Liver (tissue), 3 donors: ENCODE data around the gene JAG1.

Experiments used
- EGR1 ChIP-seq, 2 donors: IDR thresholded peaks; 2 replicates each; pipeline ENCODE4 v1.6.1; 2016 to 2018; ENCODE audit warnings: antibody characterized with exemption in 2 of 2, low read depth in 2 of 2
- GABPA ChIP-seq, 2 donors: IDR thresholded peaks in 1 of 2; conservative IDR thresholded peaks in 1 of 2; 2 replicates each; pipeline ENCODE4 v1.6.1; 2016; ENCODE audit warnings: antibody characterized with exemption in 2 of 2, mild to moderate bottlenecking in 1 of 2, moderate library complexity in 1 of 2
- HNF4A ChIP-seq, 2 donors: conservative IDR thresholded peaks; 2 replicates each; pipeline ENCODE4 v1.6.1; 2016; ENCODE audit warnings: antibody characterized with exemption in 2 of 2, mild to moderate bottlenecking in 2 of 2
- JUND ChIP-seq, 2 donors: IDR thresholded peaks; 2 replicates each; pipeline ENCODE4 v1.6.1; 2016; ENCODE audit warnings: antibody characterized with exemption in 2 of 2
- RAD21 ChIP-seq, 2 donors: IDR thresholded peaks; 2 replicates each; pipeline ENCODE4 v1.6.1; 2016; ENCODE audit warnings: antibody characterized with exemption in 2 of 2, mild to moderate bottlenecking in 2 of 2
- TAF1 ChIP-seq: conservative IDR thresholded peaks from 2 replicates; pipeline ENCODE4 v1.6.1; 2016; ENCODE audit warnings: antibody characterized with exemption, mild to moderate bottlenecking
- TF ChIP-seq, protein P1 (sequence below): fragments of 150-350 bp; IDR thresholded peaks from 2 replicates; pipeline ENCODE4 v1.5.1; 2017; ENCODE audit warnings: improper control_type of control experiment, low read depth, low read length; ENCODE audit not compliant: missing input control
- TF ChIP-seq, protein P2 (sequence below): IDR thresholded peaks from 2 replicates; pipeline ENCODE4 v1.6.1; 2016; ENCODE audit warnings: antibody characterized with exemption, mild to moderate bottlenecking
- TF ChIP-seq, protein P3 (sequence below): IDR thresholded peaks from 2 replicates; pipeline ENCODE4 v1.6.1; 2016; ENCODE audit warnings: antibody characterized with exemption
- TF ChIP-seq, protein P4 (sequence below): IDR thresholded peaks from 2 replicates; pipeline ENCODE4 v1.6.1; 2016; ENCODE audit warnings: antibody characterized with exemption
- donor health status: healthy.
- donor health status: healthy.

DNA sequence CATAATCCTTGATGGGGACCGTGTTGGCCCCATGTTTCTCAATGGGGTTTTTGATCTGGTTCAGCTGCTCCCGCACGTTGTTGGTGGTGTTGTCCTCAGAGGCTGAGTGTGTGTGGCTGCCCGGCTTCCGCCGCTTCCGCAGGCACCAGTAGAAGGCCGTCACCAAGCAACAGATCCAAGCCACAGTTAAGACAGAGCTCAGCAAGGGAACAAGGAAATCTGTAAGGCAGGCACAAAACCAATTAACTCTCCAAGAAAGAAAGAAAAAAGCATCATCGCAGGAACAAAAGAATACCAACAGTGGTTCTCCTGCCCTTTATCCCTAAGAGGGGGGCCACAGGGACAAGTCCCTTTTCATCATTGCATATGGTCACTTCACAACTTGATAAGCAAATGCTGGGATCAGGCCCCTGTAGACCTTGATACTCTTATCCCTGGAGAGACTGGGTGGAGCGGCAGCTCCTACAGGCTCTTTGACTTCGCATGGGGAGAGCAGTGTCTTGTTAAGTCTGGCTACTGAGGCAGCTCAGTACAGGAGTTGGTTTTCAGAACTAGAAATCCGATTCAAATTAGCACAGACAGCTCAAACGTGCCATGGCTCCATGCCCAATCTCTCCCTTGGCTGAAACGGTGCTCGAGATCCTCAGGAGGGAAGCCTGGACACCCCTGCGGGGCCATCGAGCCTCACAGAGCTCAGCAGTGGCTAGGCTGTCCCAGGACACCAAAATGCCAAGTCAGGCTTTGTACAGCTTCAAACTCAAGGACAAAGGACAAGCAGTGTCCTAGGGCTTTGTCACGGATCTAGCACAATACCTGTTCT, 33.9 kb downstream of the JAG1 start:
- TF ChIP-seq, protein P1, sequence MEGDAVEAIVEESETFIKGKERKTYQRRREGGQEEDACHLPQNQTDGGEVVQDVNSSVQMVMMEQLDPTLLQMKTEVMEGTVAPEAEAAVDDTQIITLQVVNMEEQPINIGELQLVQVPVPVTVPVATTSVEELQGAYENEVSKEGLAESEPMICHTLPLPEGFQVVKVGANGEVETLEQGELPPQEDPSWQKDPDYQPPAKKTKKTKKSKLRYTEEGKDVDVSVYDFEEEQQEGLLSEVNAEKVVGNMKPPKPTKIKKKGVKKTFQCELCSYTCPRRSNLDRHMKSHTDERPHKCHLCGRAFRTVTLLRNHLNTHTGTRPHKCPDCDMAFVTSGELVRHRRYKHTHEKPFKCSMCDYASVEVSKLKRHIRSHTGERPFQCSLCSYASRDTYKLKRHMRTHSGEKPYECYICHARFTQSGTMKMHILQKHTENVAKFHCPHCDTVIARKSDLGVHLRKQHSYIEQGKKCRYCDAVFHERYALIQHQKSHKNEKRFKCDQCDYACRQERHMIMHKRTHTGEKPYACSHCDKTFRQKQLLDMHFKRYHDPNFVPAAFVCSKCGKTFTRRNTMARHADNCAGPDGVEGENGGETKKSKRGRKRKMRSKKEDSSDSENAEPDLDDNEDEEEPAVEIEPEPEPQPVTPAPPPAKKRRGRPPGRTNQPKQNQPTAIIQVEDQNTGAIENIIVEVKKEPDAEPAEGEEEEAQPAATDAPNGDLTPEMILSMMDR = no peak
- TF ChIP-seq TAF1 (no peak), GABPA (IDR thresholded peaks at IDR 0.05 in 1 of 2, conservative IDR thresholded peaks at IDR 0.05 in 1 of 2) (no peak), RAD21 (IDR thresholded peaks at IDR 0.05) (no peak), HNF4A (conservative IDR thresholded peaks at IDR 0.05) (no peak), EGR1 (IDR thresholded peaks at IDR 0.05; ENCODE audit: low read depth in 2 of 2) (no peak), JUND (IDR thresholded peaks at IDR 0.05) (no peak)
- TF ChIP-seq, protein P2, sequence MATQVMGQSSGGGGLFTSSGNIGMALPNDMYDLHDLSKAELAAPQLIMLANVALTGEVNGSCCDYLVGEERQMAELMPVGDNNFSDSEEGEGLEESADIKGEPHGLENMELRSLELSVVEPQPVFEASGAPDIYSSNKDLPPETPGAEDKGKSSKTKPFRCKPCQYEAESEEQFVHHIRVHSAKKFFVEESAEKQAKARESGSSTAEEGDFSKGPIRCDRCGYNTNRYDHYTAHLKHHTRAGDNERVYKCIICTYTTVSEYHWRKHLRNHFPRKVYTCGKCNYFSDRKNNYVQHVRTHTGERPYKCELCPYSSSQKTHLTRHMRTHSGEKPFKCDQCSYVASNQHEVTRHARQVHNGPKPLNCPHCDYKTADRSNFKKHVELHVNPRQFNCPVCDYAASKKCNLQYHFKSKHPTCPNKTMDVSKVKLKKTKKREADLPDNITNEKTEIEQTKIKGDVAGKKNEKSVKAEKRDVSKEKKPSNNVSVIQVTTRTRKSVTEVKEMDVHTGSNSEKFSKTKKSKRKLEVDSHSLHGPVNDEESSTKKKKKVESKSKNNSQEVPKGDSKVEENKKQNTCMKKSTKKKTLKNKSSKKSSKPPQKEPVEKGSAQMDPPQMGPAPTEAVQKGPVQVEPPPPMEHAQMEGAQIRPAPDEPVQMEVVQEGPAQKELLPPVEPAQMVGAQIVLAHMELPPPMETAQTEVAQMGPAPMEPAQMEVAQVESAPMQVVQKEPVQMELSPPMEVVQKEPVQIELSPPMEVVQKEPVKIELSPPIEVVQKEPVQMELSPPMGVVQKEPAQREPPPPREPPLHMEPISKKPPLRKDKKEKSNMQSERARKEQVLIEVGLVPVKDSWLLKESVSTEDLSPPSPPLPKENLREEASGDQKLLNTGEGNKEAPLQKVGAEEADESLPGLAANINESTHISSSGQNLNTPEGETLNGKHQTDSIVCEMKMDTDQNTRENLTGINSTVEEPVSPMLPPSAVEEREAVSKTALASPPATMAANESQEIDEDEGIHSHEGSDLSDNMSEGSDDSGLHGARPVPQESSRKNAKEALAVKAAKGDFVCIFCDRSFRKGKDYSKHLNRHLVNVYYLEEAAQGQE = no peak
- TF ChIP-seq, protein P3, sequence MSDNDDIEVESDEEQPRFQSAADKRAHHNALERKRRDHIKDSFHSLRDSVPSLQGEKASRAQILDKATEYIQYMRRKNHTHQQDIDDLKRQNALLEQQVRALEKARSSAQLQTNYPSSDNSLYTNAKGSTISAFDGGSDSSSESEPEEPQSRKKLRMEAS = no peak
- TF ChIP-seq, protein P4, sequence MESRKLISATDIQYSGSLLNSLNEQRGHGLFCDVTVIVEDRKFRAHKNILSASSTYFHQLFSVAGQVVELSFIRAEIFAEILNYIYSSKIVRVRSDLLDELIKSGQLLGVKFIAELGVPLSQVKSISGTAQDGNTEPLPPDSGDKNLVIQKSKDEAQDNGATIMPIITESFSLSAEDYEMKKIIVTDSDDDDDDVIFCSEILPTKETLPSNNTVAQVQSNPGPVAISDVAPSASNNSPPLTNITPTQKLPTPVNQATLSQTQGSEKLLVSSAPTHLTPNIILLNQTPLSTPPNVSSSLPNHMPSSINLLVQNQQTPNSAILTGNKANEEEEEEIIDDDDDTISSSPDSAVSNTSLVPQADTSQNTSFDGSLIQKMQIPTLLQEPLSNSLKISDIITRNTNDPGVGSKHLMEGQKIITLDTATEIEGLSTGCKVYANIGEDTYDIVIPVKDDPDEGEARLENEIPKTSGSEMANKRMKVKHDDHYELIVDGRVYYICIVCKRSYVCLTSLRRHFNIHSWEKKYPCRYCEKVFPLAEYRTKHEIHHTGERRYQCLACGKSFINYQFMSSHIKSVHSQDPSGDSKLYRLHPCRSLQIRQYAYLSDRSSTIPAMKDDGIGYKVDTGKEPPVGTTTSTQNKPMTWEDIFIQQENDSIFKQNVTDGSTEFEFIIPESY = no peak
